DMS153 treated with DMSO at 0.1 percent for 48 hours (cell line): ENCODE results near the gene RTN4RL1.

ENCODE experiments used
- DNase-seq: peaks from one replicate; lab custom pipeline; 2025; ENCODE audit not compliant: unreplicated experiment; lab: John Stamatoyannopoulos, UW

RTN4RL1 gene

DNA sequence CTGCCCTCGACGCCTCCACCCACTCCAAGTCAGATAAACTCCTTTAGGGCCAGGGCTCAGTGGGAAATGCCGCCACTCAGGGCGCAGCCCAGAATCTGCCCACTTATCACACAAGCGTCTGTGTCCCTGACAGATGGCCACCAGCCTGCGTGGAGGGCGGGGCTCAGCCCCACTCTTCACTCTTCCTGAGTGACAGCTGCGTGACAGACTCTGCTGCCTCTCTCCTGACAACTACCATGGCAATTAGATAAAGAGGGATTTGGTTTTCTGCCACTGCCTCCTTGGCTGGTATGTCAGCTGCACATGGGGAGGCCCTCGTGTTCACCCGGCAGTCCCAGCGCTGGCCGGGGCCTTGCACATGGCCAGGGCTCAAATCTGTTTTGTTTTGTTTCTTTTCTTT is 96.2 kb downstream of the RTN4RL1 start:
- DNase-seq = no peak

DNA sequence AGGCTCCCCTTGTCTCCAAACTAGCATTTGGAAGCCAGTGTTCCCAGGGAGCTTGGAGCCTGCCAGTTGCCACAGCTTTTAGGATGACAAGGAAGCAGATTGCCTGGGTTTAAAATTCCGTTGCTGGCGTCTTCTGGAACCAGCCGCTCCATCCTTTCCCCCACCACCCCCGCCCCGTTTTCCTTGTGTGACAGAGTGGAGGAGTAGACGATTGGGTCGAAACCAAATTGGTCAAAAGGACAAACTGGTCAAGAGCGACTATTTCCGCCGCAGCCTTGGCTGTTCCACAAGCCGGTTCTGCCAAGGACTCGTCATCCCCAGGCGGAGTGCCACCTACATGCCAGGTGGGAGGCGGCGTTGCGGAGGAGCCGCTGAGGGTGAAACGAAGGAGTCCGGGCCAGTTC is 104.2 kb downstream of the RTN4RL1 start:
- DNase-seq = no peak

DNA sequence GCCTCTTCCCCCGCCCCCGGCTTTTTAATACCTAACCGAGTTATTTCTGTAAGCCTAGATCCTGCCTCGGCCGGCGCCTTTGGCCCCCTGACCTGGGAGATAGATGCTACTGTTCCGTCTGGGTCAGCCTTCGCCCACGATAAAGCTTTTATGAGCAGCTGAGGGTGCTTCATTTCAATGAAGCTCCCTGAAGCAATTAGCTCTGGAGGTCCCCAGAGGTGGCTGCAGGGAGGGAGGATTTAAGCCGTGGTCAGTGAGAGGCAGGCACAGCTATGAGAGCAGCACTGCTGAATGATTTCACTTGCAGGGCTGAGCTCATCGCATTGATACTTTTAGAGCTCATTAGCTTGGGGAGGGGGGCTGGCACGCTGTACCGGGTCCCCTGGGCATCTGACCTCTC is 105.9 kb downstream of the RTN4RL1 start:
- no peak for DNase-seq

- DNase-seq = no peak
Measured at GRCh38 chr17:1918346-1919162, 106.6 kb downstream of the RTN4RL1 start.

- DNase-seq = no peak
Measured at GRCh38 chr17:1916963-1917715, 108.0 kb downstream of the RTN4RL1 start.

DNA sequence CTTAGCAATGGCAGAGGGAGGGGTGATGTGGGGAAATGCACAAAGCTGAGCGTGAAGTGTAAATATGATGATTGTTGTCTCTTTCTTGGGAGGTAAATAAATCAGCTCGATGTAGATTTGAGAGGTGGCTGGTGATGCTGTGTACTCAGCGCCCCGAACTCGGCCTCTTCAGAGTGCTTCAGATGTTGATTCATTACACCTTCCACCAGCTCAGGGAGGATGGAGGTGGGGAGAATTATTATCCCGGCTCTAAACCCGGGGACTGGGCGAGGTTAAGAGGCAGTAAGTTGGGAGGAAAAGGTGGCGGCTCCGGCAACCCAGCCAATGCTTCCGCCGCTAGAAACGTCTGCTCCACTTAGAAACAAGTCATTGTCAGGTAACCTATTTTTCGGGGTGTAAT is 108.8 kb downstream of the RTN4RL1 start:
- no peak for DNase-seq

DNA sequence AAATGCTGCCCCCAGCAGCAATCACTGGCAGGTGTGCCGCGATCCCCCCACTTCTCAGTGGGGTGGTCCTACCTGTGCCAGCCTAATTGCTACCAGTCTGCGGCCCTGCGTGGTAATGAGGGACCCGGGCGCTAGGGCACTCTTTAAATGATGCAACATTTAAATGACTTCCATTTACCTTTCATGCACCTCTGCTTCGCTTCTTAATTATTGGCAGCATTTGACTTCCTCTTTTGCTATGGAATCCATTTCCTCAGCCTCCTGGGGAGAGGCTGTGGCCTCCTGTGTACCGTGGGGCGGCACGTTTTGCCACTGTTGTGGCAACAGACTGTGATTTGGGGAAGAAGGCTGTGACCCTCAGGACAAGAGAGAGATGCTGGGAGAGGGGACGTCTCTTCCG is 109.2 kb downstream of the RTN4RL1 start:
- DNase-seq = no peak

DNA sequence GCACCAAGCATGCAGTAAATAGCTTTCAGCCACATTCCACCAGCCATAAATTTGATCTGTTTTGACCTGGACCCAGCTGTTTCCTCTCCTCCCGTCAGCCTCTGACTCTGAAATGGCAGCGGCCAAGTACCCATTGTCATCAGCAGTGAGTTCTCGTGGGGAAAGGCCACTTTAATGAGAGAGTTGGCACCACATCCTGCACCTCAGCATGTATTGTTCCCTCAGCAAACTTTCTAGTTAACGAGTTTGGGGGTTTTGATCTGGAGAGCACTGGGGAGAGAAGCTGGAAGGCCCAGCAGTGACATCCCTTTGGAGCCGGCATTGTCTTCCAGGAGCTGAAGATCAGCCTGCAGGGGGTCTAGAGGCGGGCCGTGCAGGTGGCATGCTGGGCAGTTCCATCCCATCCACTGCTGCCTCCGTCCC is 110.5 kb downstream of the RTN4RL1 start:
- no peak for DNase-seq

DNA sequence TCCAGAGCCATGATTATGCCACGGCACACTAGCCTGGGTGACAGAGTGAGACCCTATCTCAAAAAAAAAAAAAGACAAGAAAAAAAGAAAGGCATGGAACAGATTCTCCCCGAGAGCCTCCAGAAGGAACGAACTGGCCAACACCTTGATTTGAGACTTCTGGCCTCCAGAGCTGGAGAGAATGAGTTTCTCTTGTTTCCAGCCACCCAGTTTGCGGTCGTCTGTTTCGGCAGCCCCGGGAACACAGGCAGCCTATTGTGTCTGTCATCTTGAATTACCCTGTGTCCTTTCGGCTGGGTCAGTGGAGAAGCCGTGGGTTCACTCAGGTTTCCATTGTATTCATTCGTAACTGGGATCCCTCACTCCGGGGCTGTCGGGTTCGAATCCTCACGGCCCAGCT is 111.4 kb downstream of the RTN4RL1 start:
- DNase-seq = no peak

DNA sequence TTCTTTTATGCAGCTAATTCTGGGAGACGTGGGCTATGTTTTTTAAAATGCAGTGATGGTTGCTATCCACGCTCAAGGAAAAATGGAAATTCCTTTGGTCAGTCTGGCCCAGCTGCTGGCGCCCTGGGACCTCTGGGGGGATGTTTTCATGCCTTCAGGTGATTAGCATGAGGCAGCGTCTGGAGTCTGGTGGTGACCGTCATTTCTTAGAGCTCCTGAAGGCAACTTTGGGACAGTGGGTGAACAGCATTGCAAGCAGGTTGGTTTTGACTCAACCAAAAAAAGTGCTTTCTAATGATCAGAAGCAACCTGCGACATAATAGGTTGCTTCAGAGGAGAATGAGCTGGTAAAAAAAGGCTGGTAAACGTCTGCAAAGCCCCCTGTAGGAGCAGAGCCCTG is 113.0 kb downstream of the RTN4RL1 start:
- DNase-seq = no peak

GRCh38 chr17:1909985-1910384 is 115.1 kb downstream of the RTN4RL1 start:
- DNase-seq = no peak

- peak; percentile 14 for DNase-seq
Measured at GRCh38 chr17:1908699-1909309, 116.3 kb downstream of the RTN4RL1 start.

DNA sequence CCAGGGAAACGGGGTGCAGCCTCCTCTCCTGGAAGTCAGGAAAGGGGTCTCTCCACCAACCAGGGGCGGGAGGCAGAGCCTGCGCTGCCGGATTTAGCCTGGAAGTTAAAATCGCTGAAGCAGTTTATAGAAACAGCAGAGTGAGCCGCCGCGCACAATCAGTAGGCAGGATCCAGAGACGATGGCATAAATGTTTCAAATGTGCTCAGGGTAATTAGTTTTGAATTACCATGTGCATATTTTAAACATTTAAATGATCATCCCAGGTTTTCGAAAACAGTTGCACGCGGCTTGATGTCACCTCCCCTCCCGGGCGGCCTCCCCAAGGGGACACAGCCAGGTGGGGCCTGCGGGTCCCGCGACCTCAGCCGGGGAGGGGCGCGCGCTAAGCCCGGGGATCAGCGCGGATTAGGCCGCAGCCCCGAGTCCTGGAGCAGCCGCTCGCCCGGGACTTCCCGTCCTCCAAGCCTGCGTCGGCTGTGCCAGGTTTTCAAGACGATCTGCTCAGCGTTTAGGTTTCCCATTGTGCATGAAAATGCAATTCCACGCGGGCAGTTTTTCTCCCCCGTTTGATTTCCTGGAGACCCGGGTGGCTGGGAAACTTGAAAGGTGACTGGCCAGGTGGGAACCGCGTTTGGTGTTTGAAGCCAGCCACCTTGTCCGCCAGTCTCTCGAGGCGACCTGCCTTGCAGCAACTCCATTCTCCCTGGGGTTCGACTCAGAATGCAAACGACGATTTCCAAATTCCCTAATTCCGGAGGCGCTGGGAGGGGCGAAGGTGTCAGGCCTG is 117.0 kb downstream of the RTN4RL1 start:
- DNase-seq = no peak

- DNase-seq = no peak
Measured at GRCh38 chr17:1907216-1907631, 117.9 kb downstream of the RTN4RL1 start.

GRCh38 chr17:1906662-1907101 is 118.5 kb downstream of the RTN4RL1 start:
- DNase-seq = no peak

DNA sequence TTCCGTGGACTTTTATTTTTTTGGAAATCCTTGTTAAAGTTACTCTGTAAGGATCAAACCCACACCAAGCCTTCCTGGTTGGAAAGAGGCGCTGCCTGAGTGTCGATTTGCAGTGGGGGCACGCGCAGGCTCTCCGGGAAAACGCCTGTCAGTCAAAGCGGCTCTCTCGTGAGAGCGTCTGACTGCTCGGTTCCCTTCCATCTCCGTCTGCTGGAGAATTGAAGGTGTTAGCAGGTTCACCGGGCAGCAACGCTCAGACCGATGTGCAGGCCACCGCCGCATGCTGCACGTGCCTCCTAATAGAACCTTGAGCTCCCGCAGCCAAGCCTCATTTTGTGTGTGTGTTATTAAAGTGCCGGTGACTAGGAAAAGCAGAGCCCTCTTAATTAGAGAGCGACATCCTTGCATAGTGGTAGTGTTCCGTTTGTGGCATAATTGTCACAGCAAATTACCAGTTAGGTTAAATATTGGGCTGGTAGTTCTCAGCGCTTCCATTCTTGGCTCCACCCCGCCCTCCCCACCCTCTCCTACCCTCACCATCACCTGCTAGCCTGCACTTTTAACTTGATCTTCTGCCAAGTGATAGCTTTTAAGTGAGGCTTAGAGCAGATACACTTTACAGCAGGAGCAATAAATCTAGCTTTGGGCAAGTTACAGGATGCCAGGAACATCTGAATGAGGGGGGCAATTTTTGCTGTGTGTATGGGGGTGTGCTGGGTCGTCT is 119.8 kb downstream of the RTN4RL1 start:
- no peak for DNase-seq

DNA sequence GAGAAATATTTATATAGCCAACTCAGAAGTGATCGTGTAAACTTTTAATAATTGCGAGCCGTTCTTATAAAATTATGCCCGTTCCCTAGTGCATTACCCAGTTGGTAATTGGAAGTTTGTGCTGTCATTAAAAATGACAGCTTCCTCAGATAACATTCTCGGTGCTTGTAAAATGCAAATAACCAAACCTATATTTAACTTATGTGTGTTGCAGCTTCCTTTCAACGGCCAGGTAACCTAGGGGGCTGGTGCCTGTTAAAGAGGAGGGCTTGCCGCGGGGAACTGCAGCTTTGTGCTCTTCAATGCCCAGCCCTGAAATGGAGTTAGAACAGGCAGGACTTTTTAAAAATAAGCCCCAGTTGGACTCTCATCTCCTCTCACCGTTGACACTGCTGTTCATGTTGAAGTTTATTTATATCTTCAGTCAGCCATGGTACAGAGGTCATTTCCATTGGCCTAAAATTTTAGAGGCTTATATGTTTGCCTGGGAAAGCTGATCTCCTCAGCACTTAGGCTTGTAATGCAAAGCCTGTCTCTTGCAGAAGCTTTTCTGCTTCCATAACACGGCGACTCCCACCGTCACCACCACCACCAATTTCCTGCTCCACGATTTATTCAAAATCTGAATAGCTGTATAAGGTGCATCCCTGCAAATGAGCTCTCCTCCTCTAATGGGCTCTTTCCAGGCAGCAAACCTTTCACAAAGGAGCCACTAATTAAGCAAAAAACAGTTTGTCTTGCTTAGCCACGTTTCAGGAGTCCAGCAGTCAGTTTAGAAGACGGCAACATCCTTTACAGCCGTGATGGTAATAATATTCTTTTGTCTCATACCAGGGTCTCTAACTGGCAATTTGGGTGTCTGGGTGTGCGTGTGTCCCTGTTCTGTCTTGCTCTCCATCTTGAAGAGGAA is 120.6 kb downstream of the RTN4RL1 start:
- no peak for DNase-seq

DNA sequence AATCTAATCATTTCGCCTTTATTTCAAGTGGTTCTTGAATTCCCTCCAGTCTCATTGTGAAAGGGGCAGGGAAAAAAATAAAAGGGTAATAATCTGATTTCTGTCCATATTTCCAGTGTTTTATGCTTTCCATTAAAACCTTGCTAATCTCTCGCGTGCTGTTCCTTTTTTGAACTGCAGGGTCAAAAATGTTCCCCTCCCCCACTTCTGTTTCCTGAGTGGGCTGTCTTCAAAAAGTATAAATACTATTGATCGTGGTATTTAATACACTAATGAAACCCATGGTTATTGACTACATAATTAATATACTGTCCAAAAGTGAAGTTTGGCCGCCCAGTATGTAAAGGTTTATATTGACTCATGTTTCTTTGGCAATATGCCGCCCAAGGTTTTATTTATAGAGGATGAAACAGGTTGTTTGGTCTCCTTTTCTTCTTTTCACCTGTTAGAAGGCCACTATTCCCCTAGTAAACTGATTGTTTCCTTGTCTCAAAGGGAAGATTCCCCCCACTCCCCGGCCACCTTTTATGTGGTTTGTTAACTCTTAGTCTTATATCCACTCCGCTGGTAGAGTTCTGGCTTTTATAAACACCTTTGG is 125.6 kb downstream of the RTN4RL1 start:
- no peak for DNase-seq

- no peak for DNase-seq
Measured at GRCh38 chr17:1898872-1899271, 126.3 kb downstream of the RTN4RL1 start.
